GM04504 (cell line): Measurements from ENCODE around the gene AJM1.
"Not testable (repeated sequence)": the region's sequence is repeated elsewhere in the genome, so short reads cannot be mapped to it uniquely, and the experiment has no call there.

Experiments used
- DNase-seq: peaks from one replicate; pipeline ENCODE4 v3.0.0-alpha.2; 2012; ENCODE audit warnings: low read depth

AJM1 gene

DNA sequence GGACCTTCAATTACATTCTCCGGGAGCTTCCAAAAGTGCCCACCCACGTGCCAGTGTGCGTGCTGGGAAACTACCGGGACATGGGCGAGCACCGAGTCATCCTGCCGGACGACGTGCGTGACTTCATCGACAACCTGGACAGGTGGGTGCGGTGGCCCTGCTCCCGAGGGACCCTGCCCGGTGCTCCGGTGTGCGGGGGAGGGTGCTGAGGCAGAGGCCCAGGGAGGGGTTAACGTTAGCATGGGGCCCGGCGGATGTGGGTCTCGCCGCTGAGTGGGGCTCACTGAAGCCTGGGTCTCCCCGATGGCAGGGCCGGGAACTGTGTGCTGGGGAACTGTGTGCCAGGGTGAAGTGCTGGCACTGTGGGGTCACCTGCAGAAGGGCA, 10.6 kb upstream of the AJM1 start:
- DNase-seq = no peak

DNA sequence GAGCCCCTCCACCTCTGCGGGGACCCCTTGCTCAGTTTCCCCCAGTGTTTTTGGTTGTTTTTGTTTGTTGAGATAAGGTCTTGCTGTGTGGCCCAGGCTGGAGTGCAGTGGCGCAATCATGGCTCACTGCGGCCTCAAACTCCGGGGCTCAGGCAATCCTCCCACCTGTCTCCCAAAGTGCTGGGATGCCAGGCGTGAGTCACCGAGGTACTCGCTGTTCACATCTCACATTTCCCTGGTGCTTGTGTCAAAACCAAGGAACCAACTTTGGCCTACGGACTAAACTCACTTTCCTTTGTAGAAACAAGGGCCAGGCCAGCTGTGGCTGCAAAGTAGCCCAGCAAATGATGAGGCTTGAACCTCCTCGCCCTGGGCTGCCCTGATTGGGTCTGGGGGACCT, 9.7 kb upstream of the AJM1 start:
- no peak for DNase-seq

DNA sequence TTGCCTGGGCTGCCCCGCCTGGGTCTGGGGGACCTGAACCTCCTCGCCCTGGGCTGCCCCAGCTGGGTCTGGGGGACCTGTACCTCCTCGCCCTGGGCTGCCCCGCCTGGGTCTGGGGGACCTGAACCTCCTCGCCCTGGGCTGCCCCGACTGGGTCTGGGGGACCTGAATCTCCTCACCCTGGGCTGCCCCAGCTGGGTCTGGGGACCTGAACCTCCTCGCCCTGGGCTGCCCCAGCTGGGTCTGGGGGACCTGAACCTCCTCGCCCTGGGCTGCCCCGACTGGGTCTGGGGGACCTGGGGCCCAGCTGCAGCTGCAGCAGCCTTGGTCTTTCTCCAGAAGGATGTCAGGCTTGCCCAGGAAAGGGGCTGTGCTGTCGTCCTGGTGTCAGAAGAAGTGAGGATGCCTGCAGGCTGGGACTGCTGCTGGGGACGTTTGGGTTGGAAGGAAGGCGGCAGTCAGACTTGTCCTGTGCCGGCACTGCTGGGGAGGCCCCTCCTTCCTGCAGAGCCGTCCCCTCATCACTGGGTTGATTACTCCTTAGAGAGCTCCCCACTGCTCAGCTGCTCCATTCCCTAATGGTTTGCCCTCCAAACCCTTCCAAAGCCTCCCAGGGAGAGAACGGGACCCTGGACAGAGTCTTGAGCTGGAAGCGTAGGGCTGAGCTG, 8.8 kb upstream of the AJM1 start:
- not testable (repeated sequence) for DNase-seq

DNA sequence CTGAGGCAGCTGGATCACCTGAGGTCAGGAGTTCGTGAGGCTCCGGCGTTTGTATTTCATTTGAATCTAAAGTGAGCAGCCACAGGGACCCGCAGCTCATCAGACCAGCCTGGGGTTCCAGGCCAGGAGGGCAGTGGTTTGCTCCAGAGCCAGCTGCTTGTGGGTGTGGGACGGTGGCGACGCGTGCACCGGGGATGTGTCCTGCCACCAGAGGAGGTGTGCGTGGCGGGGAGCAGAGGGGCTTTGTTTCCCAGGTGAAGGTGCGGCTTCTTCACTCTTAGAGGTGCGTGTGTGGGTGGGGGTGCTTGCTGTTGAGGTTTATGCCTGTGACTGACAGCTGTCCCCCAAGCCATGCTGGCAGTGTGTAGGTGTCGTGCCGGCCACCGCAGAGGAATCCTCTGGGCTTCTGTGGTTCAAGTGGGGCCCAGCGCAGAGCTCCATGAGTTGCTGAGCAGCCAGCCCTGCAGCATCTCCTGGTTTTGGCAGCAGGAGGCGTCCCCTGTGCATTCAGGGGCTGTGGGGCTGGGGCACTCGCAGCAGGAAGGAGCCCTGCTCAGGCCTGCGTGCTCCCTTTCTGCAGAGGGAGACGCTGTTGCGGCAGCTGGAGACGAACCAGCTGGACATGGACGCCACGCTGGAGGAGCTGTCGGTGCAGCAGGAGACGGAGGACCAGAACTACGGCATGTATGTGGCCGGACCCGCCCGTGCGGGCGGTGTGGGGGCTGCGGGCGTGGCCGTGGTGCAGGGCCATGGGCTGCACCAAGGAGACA, 6.9 kb upstream of the AJM1 start:
- no peak for DNase-seq

DNA sequence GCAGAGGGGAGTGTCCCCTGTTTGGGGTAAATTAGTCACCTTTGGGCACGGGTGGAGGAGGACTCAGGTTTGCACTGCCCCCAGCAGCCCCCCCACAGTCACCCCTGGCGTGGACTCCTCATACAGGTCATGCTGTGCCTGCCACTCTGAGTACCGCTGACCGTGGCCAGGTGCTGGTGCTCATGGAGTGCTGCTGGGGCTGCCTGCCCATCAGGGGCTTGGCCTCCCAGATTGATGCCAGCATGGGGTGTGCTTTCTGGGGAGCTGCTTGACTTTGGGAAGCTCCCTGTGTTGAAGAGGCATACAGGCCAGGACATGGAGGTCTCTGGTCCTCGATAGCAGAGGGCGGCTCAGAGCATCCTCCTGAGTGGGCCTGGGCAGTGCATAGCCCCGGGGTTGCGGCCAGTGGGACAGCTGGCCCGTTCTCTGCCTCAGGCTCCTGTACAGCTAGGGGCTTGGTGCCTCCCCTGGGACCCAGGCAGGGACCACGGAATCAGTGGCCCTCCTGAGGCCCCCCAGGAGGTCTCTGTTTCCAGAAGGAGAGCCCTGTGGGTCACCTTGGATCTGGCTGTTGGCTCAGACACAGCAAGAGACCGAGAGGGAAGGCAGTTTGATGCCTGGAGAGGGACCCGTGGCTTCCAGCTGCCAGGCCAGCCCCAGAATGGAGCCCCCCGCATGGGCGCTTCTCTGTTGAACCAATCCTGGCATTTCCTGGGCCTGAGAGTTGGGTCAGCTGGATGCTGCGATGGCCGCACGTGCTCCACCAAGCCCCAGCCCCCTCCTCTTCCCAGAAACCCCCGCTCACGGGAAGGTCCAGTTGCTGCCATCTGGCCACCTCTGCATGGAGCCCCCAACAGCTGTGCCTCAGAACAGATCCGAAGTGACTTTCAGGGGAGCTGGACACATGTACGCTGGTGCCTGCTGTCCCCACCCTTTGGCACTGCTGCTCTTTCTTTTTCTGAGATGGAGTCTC, 6.1 kb upstream of the AJM1 start:
- no peak for DNase-seq

DNA sequence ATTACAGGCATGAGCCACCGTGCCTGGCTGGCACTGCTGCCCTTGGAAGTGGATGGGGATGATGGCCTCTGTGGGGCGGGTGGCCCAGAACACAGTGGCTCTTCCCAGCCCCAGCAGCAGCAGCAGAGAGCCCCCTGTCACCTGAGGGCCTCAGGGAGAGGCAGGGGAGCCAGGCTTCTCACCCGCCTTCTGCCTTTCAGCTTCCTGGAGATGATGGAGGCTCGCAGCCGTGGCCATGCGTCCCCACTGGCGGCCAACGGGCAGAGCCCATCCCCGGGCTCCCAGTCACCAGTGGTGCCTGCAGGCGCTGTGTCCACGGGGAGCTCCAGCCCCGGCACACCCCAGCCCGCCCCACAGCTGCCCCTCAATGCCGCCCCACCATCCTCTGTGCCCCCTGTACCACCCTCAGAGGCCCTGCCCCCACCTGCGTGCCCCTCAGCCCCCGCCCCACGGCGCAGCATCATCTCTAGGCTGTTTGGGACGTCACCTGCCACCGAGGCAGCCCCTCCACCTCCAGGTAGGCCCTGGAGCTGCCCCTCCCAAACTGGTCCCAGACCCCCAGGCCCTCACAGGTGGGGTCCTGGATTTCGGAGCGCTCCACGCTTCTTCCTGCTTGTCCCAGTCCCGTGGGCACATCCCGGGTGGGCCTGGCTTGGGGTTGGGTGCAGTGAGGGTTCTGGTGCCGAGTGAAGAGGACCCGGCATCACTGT, 5.0 kb upstream of the AJM1 start:
- DNase-seq = no peak

DNA sequence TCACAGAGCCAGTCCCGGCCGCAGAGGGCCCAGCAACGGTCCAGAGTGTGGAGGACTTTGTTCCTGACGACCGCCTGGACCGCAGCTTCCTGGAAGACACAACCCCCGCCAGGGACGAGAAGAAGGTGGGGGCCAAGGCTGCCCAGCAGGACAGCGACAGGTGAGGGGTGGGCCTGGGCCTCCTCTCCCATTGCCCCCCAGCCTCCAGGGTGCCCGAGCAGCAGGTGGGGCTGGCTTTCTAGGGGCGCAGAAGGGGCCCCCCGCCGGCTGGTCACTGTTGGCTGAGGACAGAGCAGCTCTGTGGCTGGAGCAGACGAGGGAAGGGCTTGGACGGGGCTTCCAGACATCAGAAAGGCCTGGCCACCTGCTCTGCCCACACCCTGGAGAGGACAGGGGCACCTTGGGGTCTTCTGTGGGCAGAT, 4.4 kb upstream of the AJM1 start:
- not testable (repeated sequence) for DNase-seq

DNA sequence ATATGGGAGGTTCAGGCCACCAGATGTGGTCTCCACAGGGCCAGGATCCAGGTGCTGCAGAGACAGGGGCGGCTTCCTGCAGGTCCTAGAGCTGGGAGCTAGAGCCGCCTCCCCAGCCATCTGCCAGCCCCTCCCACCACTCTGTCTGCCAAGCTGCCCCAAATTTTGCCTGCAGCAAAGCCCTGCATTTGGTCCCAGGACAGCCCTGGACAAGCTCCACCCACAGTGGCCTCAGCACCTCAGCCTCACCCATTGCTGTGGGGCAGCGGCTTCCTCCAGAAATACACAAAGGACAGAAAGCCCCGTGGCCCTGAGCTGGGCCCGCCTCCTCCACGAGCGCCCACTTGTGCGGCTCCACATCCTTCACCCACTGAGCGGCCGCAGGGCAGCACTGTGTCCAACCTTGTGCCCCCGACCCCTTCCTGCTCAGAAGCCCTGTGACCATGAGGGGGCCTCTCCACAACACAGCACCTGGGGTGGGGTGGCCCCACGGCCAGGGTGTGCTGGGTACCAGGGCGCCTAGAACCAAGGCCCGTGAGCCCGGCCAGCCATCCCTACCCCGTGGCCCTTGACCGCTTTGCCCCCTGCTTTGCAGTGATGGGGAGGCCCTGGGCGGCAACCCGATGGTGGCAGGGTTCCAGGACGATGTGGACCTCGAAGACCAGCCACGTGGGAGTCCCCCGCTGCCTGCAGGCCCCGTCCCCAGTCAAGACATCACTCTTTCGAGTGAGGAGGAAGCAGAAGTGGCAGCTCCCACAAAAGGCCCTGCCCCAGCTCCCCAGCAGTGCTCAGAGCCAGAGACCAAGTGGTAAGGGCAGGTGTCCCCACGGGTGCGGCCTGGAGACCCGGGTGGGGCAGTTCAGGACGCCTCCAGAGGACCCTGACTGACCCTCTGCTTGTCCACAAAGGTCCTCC, 3.7 kb upstream of the AJM1 start:
- no peak for DNase-seq

DNA sequence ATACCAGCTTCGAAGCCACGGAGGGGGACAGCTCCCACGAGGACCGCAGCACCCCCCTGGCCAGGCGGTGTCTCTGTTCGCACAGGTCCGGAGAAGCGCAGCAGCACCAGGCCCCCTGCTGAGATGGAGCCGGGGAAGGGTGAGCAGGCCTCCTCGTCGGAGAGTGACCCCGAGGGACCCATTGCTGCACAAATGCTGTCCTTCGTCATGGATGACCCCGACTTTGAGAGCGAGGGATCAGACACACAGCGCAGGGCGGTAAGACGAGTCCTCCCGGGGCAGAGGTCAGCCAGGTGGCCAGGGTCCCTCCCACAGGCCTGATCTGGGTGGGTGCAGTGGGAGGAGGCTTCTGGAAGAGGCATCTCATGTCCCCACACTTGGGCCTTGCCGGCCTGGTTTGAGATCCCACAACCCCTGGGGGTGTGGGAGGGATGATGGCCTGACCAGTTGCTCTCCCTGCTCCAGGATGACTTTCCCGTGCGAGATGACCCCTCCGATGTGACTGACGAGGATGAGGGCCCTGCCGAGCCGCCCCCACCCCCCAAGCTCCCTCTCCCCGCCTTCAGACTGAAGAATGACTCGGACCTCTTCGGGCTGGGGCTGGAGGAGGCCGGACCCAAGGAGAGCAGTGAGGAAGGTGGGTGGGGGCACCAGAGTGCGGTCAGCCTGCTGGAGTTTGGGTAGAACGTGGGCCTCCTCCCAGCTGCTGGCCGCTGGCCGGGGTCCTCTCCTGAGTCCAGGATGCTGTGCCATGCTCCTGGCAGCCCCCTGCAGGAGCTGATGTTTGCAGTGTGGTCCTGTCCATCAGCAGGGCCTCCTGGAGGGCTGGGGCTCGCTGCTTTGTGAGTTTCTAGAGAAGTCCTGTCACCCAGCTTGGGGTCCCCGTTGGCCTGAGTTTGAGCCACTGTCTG, 2.8 kb upstream of the AJM1 start:
- DNase-seq = no peak

DNA sequence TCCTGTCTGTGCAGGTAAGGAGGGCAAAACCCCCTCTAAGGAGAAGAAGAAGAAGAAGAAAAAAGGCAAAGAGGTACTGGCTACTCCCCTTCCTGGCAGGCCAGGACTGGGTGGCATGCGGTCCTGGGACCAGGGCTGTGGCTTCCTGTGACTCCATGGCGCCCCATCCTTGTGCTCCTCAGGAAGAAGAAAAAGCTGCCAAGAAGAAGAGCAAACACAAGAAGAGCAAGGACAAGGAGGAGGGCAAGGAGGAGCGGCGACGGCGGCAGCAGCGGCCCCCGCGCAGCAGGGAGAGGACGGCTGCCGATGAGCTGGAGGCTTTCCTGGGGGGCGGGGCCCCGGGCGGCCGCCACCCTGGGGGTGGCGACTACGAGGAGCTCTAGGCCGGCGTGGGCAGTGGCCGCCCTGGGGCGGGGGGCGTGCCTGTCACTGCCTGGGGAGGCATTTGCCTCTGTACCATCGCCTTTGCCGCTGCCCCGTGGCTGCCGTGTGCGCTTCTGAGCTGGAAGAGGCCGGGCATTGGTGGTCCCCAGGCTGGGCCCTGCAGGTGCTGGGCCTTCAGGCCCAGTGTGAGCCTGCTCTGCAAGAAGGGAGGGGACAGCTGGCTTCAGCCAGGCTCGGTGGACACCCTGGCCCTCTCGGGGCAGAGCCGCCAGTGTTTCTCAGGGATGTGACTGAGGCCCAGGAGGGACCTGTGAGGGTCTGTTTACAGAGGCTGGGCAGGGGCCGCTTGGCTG, 2.0 kb upstream of the AJM1 start:
- DNase-seq = no peak

DNA sequence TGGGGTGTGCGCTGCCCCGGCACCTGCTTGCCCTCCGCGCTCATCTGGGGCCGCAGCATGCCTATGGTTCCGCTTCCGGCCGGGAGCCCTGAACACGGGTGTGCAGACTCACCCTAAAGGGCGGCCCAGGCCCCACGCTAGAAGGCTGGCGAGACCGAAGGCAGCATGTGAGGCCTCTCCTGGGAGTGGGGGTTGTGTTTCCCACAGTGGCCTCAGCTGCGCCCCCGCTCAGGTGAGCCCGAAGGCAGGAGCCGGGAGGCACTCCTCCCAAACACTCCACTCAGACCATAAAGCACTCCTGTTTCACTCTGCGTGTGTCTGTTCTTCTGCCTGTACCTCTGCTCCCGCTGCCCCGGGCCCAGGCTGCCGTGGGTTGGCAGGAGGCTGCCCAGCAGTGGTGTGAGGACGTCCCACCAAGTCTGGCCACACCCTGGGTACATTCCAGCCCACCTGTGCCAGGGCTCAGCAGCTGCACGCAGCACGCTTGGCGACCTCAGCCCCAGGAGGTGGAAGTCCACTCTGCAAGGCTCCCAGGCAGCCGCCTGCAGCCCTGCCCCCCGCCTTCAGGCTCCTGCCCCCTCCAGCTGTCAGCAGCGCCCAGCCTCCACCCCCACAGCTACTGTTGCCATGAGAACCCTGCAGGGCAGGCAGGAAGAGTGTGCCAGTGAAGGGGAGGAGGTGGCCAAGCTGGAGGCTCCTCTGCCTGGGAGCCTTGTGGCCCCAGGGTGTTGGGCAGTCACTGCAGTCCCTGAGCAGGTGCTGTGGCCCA, 1.2 kb upstream of the AJM1 start:
- DNase-seq = no peak

DNA sequence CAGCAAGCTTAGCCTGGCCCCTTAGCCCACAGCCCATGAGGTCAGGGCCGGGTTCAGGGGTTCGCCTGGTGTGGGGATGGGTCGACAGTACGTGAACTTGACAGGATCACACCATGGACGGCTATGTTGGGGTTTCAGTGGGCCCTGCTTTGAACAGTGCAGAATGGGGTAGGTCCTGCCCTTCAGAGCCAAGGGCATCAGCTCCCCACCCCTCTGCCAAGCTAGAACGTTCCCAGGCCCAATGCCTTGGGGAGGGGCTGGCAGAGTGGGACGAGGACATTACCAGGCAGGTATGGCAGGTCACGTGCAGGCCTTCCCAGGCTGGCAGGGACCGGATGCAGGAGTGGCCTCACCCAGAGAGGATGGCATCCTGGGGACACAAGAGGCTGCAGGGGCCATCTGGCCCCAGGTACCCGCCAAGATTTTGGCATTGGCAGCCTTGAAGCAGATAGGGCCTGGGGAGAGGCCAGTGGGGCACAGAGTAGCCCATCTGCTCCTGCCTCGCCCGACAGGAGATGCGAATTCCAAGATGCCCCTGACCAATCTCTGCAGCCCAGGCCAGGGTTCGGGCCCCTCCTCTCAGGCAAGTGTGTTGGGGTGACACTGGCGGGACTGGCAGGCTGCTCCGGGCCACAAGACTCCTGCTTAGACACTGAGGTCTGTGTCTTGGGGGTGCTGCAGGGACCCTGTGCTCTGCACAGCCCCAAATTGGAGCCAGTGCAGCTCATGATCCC, 465 bp upstream of the AJM1 start:
- not testable (repeated sequence) for DNase-seq

DNA sequence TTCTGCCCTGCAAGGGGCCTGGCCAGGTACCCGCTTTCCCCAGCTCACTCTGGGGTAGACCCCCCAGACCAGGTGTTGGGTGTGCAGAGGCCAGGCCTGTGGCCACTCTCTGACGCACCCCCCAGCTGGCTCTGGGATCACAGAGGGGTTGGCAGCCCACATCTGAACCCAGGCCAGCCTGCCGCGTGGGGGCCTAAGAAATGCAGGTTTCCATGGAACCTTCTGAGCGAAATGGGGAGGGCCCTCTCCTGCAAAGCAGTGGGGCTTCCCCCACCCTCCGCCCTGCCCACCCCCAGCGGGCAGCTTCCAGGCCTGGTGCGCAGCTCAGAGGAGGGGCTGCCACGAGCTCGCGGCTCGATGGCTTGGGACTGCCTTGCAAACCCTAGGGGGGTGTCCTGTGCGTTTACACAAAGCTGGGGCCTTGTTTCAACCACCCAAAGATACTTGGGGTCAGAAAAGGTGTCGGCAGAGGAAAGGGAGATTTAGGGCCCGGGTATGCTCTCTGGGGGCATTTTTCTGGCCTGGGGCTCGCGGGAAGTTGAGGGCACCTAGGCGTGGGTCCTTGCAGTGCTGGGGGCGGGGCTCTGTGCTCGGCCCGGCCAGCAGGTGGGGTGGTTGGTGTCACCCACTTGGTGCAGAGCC, 1.0 kb downstream of the AJM1 start:
- DNase-seq = not testable (repeated sequence)

DNA sequence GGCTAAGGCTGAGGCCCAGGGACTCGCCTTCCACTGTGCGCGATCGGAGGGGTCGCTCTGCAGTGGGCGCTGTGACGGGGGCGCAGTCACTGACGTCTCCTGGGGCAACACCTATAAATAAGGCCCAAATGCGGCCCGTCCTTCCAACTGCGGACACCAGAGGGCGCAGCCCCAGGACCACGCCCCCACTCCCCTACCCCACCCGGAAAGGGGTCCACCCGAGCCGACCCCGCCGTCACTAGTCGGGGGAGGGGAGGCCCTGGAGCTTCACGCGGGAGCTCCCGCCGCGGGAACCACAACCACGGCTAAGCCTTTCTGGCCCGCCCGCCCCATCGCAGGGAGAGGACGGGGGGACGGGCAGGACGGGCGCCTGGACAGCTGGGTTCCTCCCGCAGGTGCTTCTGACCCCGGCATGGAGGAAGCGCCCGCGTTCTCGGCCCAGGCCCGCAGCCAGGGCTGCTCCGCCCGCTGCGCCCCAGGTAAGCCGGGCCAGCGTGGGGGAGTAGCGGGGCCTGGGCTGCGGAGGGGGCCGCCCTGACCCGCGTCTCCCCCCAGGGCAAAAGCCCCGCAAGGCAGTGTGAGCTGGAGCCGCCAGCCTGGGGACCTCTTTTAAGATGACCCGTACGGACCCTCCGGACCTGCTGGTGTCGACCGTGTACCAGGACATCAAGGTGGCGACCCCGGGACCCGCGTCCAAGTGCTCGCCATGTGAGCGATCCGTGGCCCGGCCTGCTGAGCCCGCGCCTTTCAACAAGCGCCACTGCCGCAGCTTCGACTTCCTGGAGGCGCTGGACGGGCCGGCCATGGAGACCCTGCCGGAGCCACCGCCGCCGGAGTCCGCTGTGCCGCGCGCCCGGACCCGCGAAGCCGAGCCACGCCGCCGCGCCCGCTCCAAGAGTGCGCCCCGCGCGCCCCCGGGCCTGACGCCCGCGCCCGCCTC, 1.8 kb downstream of the AJM1 start:
- DNase-seq = not testable (repeated sequence)

DNA sequence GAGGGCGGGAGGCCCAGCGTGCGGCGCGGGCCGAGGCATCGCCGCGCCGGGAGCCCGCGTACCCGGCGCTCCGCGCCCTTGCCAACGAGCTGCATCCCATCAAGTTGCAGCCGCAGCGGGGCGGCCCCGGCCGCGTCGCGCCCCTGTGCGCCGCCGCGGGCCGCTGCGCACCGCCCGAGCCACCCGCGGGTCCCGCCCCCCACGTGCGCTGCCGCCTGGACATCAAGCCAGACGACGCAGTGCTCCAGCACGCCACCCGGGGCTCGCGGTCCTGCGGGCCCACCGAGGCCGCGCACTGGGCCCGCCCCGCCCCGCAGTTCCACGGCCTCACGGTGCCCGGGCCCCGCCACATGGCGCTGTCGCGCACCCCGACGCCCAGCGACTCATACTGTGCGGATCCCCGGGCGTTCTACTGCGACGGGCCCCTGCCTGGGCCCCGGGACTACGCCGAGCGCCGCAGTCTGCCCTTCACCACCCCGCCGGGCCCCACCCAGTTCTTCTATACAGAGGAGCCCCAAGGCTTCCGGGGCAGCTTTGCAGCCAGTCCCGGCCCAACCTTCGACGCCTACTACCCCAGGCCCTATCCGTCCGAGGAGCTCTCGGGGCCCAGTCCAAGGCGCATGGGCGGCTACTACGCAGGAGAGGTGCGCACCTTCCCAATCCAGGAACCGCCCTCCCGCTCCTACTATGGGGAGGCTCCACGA, 2.6 kb downstream of the AJM1 start:
- no peak for DNase-seq
